SK-N-SH treated with all-trans-retinoic acid at 6 μM for 48 hours (cell line): ENCODE data around the gene XAB2.

Experiments
- ATAC-seq: fragments of 200-7000 bp; cut with Tn5 transposase; 3 replicates; pipeline ENCODE4 v1.9.1; 2020; ENCODE audit warnings: mild to moderate bottlenecking, moderate library complexity
- ARNTL ChIP-seq: fragments of 450-650 bp; formaldehyde crosslinking; IDR thresholded peaks from 2 replicates; pipeline ENCODE4 v1.5.0; 2020; ENCODE audit warnings: low read depth, mild to moderate bottlenecking, moderate library complexity, borderline replicate concordance
- CREB5 ChIP-seq: fragments of 250-450 bp; sonication (Bioruptor Pico); IDR thresholded peaks from 2 replicates; pipeline ENCODE4 v1.5.1; 2020; ENCODE audit warnings: low read depth, mild to moderate bottlenecking, moderate library complexity
- ESRRG ChIP-seq: fragments of 250-450 bp; sonication (Bioruptor Pico); IDR thresholded peaks from 2 replicates; pipeline ENCODE4 v1.6.1; 2021; ENCODE audit warnings: mild to moderate bottlenecking
- GLIS3 ChIP-seq: fragments of 250-450 bp; sonication (Bioruptor Pico); IDR thresholded peaks from 2 replicates; pipeline ENCODE4 v1.5.0; 2020; ENCODE audit warnings: mild to moderate bottlenecking, moderate library complexity
- ISL1 ChIP-seq: fragments of 250-450 bp; sonication (Bioruptor Pico); IDR thresholded peaks from 2 replicates; pipeline ENCODE4 v2.1.2; 2022; ENCODE audit warnings: mild to moderate bottlenecking, moderate library complexity
- POU6F1 ChIP-seq: fragments of 250-450 bp; sonication (Bioruptor Pico); IDR thresholded peaks from 2 replicates; pipeline ENCODE4 v1.8.0; 2021; ENCODE audit warnings: low read depth, mild to moderate bottlenecking, moderate library complexity, borderline replicate concordance
- SNAI2 ChIP-seq: fragments of 250-450 bp; sonication (Bioruptor Pico); IDR thresholded peaks from 2 replicates; pipeline ENCODE4 v1.5.0; 2020; ENCODE audit warnings: mild to moderate bottlenecking, moderate library complexity
- TOX ChIP-seq: fragments of 250-450 bp; sonication (Bioruptor Pico); IDR thresholded peaks from 2 replicates; pipeline ENCODE4 v1.8.0; 2021; ENCODE audit warnings: mild to moderate bottlenecking, moderate library complexity, borderline replicate concordance
- TSHZ2 ChIP-seq: fragments of 250-450 bp; sonication (Bioruptor Pico); IDR thresholded peaks from 2 replicates; pipeline ENCODE4 v1.5.0; 2020; ENCODE audit warnings: mild to moderate bottlenecking, moderate library complexity
- ZNF565 ChIP-seq: fragments of 450-650 bp; formaldehyde crosslinking; conservative IDR thresholded peaks from 2 replicates; pipeline ENCODE4 v1.5.0; 2020; ENCODE audit warnings: low read depth, mild to moderate bottlenecking, moderate library complexity
- ZNF70 ChIP-seq: fragments of 450-650 bp; formaldehyde crosslinking; IDR thresholded peaks from 2 replicates; pipeline ENCODE4 v1.5.0; 2020; ENCODE audit warnings: mild to moderate bottlenecking, moderate library complexity
- TF ChIP-seq, protein P1 (sequence below): fragments of 250-450 bp; sonication (Bioruptor Pico); IDR thresholded peaks from 2 replicates; pipeline ENCODE4 v1.8.0; 2020; ENCODE audit warnings: mild to moderate bottlenecking, moderate library complexity, borderline replicate concordance
- TF ChIP-seq, protein P2 (sequence below): fragments of 250-450 bp; sonication (Bioruptor Pico); IDR thresholded peaks from 2 replicates; pipeline ENCODE4 v1.5.1; 2021; ENCODE audit warnings: mild to moderate bottlenecking, moderate library complexity

XAB2 gene

DNA sequence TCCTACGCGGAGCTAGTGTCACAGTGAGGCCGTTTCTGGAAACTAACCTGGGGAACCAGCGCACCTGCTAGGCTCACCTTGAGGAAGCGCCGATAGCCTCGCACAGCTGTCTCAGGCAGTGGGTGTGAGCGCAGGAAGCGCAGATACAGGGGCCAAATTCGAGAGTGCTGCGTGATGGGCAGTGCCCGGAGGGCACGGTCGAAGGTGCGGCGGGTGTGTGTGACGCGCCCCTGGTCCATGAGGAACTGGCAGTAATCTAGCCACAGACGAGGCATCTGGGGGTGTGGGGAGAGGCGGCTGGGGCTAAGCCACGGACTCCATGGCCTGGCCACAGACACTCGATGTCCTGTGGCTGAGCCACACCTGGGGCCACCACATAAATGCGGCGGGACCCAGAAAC is 2.2 kb downstream of the XAB2 start:
- no peak for ATAC-seq
- TF ChIP-seq ESRRG (CRISPR knock-in tag) (no peak), CREB5 (CRISPR knock-in tag) (no peak), ARNTL (no peak), GLIS3 (CRISPR knock-in tag) (no peak), ZNF70 (CRISPR knock-in tag) (no peak), SNAI2 (CRISPR knock-in tag) (no peak), TSHZ2 (CRISPR knock-in tag) (no peak), POU6F1 (no peak)
- TF ChIP-seq, protein P1, sequence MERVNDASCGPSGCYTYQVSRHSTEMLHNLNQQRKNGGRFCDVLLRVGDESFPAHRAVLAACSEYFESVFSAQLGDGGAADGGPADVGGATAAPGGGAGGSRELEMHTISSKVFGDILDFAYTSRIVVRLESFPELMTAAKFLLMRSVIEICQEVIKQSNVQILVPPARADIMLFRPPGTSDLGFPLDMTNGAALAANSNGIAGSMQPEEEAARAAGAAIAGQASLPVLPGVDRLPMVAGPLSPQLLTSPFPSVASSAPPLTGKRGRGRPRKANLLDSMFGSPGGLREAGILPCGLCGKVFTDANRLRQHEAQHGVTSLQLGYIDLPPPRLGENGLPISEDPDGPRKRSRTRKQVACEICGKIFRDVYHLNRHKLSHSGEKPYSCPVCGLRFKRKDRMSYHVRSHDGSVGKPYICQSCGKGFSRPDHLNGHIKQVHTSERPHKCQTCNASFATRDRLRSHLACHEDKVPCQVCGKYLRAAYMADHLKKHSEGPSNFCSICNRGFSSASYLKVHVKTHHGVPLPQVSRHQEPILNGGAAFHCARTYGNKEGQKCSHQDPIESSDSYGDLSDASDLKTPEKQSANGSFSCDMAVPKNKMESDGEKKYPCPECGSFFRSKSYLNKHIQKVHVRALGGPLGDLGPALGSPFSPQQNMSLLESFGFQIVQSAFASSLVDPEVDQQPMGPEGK (CRISPR knock-in tag): no peak

GRCh38 chr19:7625763-7626372 is 3.5 kb downstream of the XAB2 start:
- ATAC-seq: no peak
- TF ChIP-seq TOX (CRISPR knock-in tag): no peak
- no peak for TF ChIP-seq ARNTL
- TF ChIP-seq ZNF565 (CRISPR knock-in tag): no peak
- no peak for TF ChIP-seq ISL1 (CRISPR knock-in tag)
- TF ChIP-seq, all 23 proteins: peak for 0

DNA sequence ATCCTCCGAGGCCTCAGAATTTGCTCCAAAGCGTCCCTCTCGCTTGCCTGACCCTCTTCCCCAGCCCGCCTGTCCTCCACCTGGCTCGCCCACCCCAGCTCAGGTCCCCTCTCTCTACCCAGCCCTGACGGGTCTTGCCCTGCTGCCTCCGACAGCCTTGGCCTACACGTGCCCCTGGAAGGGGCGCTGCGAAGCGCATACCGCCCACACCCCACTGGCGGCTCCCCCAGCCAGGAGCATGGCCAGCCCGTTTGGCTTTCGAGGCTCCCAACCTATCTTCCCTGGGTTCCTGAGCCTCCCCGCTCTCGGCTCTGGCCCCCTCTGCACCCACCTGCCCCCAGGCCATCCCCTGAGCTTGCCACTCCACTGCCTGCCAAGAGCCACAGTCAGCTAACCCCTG is 4.5 kb downstream of the XAB2 start:
- ATAC-seq: no peak
- TF ChIP-seq ISL1 (CRISPR knock-in tag): no peak
- TF ChIP-seq, protein P1 (CRISPR knock-in tag): no peak
- no peak for TF ChIP-seq TOX (CRISPR knock-in tag)
- no peak for TF ChIP-seq ESRRG (CRISPR knock-in tag)
- TF ChIP-seq, protein P2, sequence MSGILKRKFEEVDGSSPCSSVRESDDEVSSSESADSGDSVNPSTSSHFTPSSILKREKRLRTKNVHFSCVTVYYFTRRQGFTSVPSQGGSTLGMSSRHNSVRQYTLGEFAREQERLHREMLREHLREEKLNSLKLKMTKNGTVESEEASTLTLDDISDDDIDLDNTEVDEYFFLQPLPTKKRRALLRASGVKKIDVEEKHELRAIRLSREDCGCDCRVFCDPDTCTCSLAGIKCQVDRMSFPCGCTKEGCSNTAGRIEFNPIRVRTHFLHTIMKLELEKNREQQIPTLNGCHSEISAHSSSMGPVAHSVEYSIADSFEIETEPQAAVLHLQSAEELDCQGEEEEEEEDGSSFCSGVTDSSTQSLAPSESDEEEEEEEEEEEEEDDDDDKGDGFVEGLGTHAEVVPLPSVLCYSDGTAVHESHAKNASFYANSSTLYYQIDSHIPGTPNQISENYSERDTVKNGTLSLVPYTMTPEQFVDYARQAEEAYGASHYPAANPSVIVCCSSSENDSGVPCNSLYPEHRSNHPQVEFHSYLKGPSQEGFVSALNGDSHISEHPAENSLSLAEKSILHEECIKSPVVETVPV: no peak
- TF ChIP-seq CREB5 (CRISPR knock-in tag): no peak
